Loucy (cell line): Measurements from ENCODE around the gene ZSWIM5.
"Not testable (repeated sequence)": the region's sequence is repeated elsewhere in the genome, so short reads cannot be mapped to it uniquely, and the experiment has no call there.

ENCODE experiments used
- H2AFZ ChIP-seq: fragments of 200-600 bp; sonication (generic); 2 replicates; pipeline ENCODE4 v1.6.0; 2016; ENCODE audit warnings: antibody characterized with exemption, mild to moderate bottlenecking, low read length, moderate library complexity
- H3F3A ChIP-seq: fragments of 200-600 bp; 2 replicates; pipeline ENCODE4 v1.6.0; 2016; ENCODE audit warnings: antibody characterized with exemption, low read depth, mild to moderate bottlenecking
- H3K27me3 ChIP-seq: fragments of 200-600 bp; sonication (generic); 2 replicates; pipeline ENCODE4 v1.6.1; 2014; ENCODE audit warnings: low read length, mild to moderate bottlenecking; ENCODE audit not compliant: insufficient read depth, poor library complexity, severe bottlenecking
- H3K36me3 ChIP-seq: fragments of 200-600 bp; sonication (generic); 2 replicates; pipeline ENCODE4 v1.6.1; 2016; ENCODE audit warnings: low read length; ENCODE audit not compliant: insufficient read depth
- H3K4me1 ChIP-seq: fragments of 200-600 bp; sonication (generic); 2 replicates; pipeline ENCODE4 v1.5.1; 2014; ENCODE audit warnings: low read length, mild to moderate bottlenecking; ENCODE audit not compliant: insufficient read depth, poor library complexity, severe bottlenecking
- H3K4me2 ChIP-seq: fragments of 200-600 bp; sonication (generic); 2 replicates; pipeline ENCODE4 v1.6.0; 2014; ENCODE audit warnings: antibody characterized with exemption, low read length, low read depth, mild to moderate bottlenecking; ENCODE audit not compliant: poor library complexity, severe bottlenecking
- H3K4me3 ChIP-seq: fragments of 200-600 bp; sonication (generic); 2 replicates; pipeline ENCODE4 v1.5.1; 2014; ENCODE audit warnings: low read length, mild to moderate bottlenecking, mixed read lengths; ENCODE audit not compliant: poor library complexity, severe bottlenecking
- H3K79me2 ChIP-seq: fragments of 200-600 bp; sonication (generic); 2 replicates; pipeline ENCODE4 v1.6.1; 2014; ENCODE audit warnings: low read length; ENCODE audit not compliant: insufficient read depth
- H3K9ac ChIP-seq: fragments of 200-600 bp; sonication (generic); 2 replicates; pipeline ENCODE4 v1.6.0; 2014; ENCODE audit warnings: mild to moderate bottlenecking, low read depth, low read length, moderate library complexity; ENCODE audit not compliant: poor library complexity, severe bottlenecking
- H3K9me2 ChIP-seq: fragments of 200-600 bp; sonication (generic); replicated peaks from 2 replicates; pipeline ENCODE4 v1.6.1; 2016; ENCODE audit warnings: low read depth, low read length, mixed read lengths
- H3K9me3 ChIP-seq: fragments of 200-600 bp; sonication (generic); 2 replicates; pipeline ENCODE4 v1.6.1; 2014; ENCODE audit warnings: mild to moderate bottlenecking, antibody characterized with exemption, low read length, low read depth; ENCODE audit not compliant: insufficient read depth
- H4K20me1 ChIP-seq: fragments of 200-600 bp; sonication (generic); 2 replicates; pipeline ENCODE4 v1.6.0; 2014; ENCODE audit warnings: antibody characterized with exemption, low read length, mild to moderate bottlenecking; ENCODE audit not compliant: insufficient read depth, poor library complexity, severe bottlenecking
- CTCF ChIP-seq: fragments of 200-600 bp; sonication (generic); conservative IDR thresholded peaks from 2 replicates; pipeline ENCODE4 v1.5.1; 2014; ENCODE audit warnings: mild to moderate bottlenecking, antibody characterized with exemption, low read length
- EZH2phosphoT487 ChIP-seq: fragments of 200-600 bp; IDR thresholded peaks from 2 replicates; pipeline ENCODE4 v1.6.1; 2018; ENCODE audit warnings: antibody characterized with exemption, mild to moderate bottlenecking, moderate library complexity, borderline replicate concordance

ZSWIM5 gene

GRCh38 chr1:45079533-45079932 is 126.9 kb downstream of the ZSWIM5 start:
- Histone ChIP-seq H3K4me1 (peaks cover 16% of the 10 kb centered on the region), H2AFZ (no peak overlapping the region; the same call in 1 of the 2 replicates), H3K9ac (no peak overlapping the region), H3K79me2 (no peaks in the 10 kb centered on the region), H3K4me2 (peak overlapping the region; percentile 50), H3F3A (no peaks in the 10 kb centered on the region), H3K9me3 (no peaks in the 10 kb centered on the region), H3K4me3 (no peak overlapping the region), H4K20me1 (no peaks in the 10 kb centered on the region), H3K27me3 (no peaks in the 10 kb centered on the region), H3K9me2 (no peaks in the 10 kb centered on the region), H3K36me3 (no peaks in the 10 kb centered on the region)
- no peak for TF ChIP-seq CTCF
- no peak for TF ChIP-seq EZH2phosphoT487

- H3K4me2 ChIP-seq, H3K9me2 ChIP-seq, H3K27me3 ChIP-seq, H3K4me3 ChIP-seq, H3K9ac ChIP-seq, H3K9me3 ChIP-seq, H4K20me1 ChIP-seq, H3K79me2 ChIP-seq, H3F3A ChIP-seq, H3K36me3 ChIP-seq, H2AFZ ChIP-seq: not testable (repeated sequence)
- H3K4me1 ChIP-seq, result peaks cover 11% of the 10 kb centered on the region
Measured at GRCh38 chr1:45076959-45077358, 129.4 kb downstream of the ZSWIM5 start.

GRCh38 chr1:45071567-45071966 is 134.8 kb downstream of the ZSWIM5 start:
- Histone ChIP-seq H3K4me2 (no peak overlapping the region), H3K36me3 (no peaks in the 10 kb centered on the region), H3K27me3 (no peaks in the 10 kb centered on the region), H3K4me1 (no peaks in the 10 kb centered on the region), H3F3A (no peaks in the 10 kb centered on the region), H3K9me2 (no peaks in the 10 kb centered on the region), H3K9me3 (no peaks in the 10 kb centered on the region), H2AFZ (no peak overlapping the region), H3K9ac (no peak overlapping the region), H4K20me1 (no peaks in the 10 kb centered on the region), H3K4me3 (no peak overlapping the region), H3K79me2 (no peaks in the 10 kb centered on the region)
- no peak for TF ChIP-seq EZH2phosphoT487
- TF ChIP-seq CTCF, result no peak

- no peaks in the 10 kb centered on the region for H3K9me2 ChIP-seq
- H3K4me3 ChIP-seq, result no peak overlapping the region
- H3K36me3 ChIP-seq, result no peaks in the 10 kb centered on the region
- TF ChIP-seq EZH2phosphoT487 (no peak), CTCF (no peak)
- no peak overlapping the region for H3K9ac ChIP-seq
- no peak overlapping the region for H2AFZ ChIP-seq
- no peaks in the 10 kb centered on the region for H3K9me3 ChIP-seq
- no peaks in the 10 kb centered on the region for H3K4me1 ChIP-seq
- H3K4me2 ChIP-seq, result no peak overlapping the region
- H3F3A ChIP-seq, result no peaks in the 10 kb centered on the region
- no peaks in the 10 kb centered on the region for H4K20me1 ChIP-seq
- no peaks in the 10 kb centered on the region for H3K79me2 ChIP-seq
- H3K27me3 ChIP-seq, result no peaks in the 10 kb centered on the region
Measured at GRCh38 chr1:45067806-45068205, 138.6 kb downstream of the ZSWIM5 start.
